ENCODE results near the gene ESCO1.

Gene ESCO1

DNA sequence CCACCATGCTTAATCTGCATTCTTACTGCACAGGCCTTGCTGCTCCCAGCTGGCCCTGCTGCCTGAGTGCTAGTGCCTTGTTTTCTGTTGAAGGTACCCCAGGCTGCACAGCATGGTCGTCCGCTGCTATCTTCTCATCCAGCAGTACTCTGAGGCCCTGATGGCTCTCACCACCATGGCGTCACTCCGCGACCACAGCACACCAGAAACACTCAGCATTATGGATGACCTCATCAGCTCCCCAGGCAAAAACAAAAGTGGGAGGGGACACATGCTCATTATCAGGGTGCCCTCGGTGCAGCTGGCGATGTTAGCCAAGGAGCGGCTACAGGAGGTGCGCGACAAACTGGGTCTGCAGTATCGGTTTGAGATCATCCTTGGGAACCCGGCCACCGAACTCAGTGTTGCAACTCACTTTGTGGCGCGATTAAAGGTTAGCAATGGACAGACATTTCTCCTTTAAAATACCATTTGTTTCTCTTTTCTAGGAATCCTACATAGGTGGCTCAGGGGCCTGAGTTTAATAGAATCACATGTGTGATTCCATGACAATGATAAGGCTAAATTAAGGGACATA is 110.5 kb downstream of the ESCO1 start:
- no peak for DNase-seq (ENCODE audit: low read depth)

DNA sequence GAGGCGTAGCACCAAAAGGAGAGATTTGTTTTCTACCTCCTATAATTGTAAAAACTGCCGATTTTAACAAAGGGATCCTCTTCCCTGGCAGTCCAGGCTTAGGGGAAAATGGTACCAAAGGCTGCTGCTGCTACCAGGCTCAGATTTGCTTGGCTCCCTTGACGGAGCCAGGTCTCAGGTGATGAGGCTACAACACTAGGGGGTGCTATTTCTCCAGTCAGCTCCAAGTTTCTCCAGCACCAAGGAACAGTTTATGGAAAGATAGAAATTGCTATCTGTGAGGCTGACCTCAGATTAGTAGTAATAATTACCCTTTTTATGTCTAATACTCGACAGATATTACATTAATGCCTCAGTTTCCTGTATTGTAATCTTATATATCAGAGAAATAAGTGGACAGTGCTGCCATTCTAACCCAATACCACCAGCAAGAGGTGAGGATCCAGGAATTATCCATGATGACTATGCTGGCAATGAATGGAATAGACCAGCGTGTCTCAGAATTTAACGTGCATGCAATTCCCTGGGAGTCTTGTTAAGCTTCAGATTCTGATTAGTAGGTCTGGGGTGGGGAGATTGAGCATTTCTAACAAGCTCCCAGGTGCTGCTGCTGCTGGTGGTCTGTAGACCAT is 111.3 kb downstream of the ESCO1 start:
- DNase-seq (ENCODE audit: low read depth) = no peak

DNA sequence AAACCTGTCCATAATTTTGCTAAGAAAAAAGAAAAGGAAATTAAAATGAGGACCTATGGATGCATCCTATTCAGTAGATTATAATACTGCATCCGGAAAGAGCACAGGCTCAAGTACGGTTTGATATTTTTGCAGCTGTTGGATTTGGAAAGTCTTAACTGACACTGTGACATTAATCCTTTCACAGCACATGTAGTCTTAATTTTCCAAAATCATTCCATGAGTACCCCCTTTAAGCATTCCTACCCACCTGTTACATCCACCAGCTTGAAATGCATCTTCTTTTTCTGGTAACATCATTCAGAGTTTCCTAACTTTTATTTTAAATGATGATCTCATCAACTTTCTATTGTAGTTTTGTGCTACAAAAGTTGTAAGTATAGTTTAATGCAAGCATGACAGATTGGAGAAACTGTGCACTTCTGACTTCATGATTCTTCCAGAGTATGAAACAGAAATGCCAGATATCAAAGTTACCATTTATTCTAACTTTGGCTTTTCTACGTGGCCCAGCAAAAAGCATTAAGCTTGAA is 113.5 kb downstream of the ESCO1 start:
- DNase-seq (ENCODE audit: low read depth) = no peak

GRCh38 chr18:21484851-21485636 is 115.5 kb downstream of the ESCO1 start:
- DNase-seq (ENCODE audit: low read depth) = no peak

- no peak for DNase-seq (ENCODE audit: low read depth)
Observed at GRCh38 chr18:21483051-21483450, 117.5 kb downstream of the ESCO1 start.

GRCh38 chr18:21481739-21482138 is 118.8 kb downstream of the ESCO1 start:
- DNase-seq (ENCODE audit: low read depth) = no peak

DNA sequence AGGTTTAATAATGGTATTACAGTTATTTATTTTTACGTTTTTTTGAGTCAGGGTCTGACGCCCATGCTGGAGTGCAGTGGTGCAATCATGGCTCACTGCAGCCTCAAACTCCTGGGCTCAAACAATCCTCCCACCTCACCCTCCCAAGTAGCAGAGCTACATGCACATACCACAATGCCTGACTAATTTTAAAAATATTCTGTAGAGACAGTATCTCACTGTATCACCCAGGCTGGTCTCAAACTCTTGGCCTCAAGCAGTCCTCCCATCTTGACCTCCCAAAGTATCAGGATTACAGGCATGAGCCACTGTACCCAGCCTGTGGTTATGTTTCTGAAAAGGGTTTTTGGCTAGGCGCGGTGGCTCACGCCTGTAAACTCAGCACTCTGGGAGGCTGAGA is 120.8 kb downstream of the ESCO1 start:
- DNase-seq (ENCODE audit: low read depth) = no peak
